WTC11 (cell line): ENCODE measurements around the gene TAF11L8. TPM values are rescaled to one million over a fixed set of nuclear protein-coding genes. Genes with fewer than 3 reads are reported as not detected.
"Not testable (repeated sequence)": the region's sequence is repeated elsewhere in the genome, so short reads cannot be mapped to it uniquely, and the experiment has no call there.

Experiments
- ATAC-seq: fragments of 200-7000 bp; cut with Tn5 transposase; 2 replicates; pipeline ENCODE4 v1.10.0; 2021; ENCODE audit warnings: mild to moderate bottlenecking, moderate library complexity
- CTCF ChIA-PET: fragments of 300-600 bp; sonication (Branson Sonifier 250); formaldehyde crosslinking; loops from one replicate; lab custom pipeline; 2021; ENCODE audit warnings: antibody characterized with exemption; lab: Charles Lee
- POLR2A ChIA-PET: fragments of 350-600 bp; sonication (Branson Sonifier 250); formaldehyde crosslinking; loops from one replicate; lab custom pipeline; 2021; ENCODE audit warnings: antibody characterized with exemption; lab: Charles Lee
- DNase-seq: peaks from one replicate; pipeline ENCODE4 v3.0.0; 2021; ENCODE audit warnings: low spot score
- H3K27ac Mint-ChIP-seq: 2 replicates; pipeline ENCODE4 v1.8.0; 2021; ENCODE audit warnings: mixed read lengths
- H3K27me3 Mint-ChIP-seq: 2 replicates; pipeline ENCODE4 v1.8.0; 2021; ENCODE audit warnings: low read depth, mild to moderate bottlenecking, moderate library complexity, mixed read lengths
- H3K36me3 Mint-ChIP-seq: 2 replicates; pipeline ENCODE4 v1.8.0; 2021; ENCODE audit warnings: mixed read lengths
- H3K4me1 Mint-ChIP-seq: 2 replicates; pipeline ENCODE4 v1.8.0; 2022; ENCODE audit warnings: mixed read lengths
- H3K4me3 Mint-ChIP-seq: 2 replicates; pipeline ENCODE4 v1.8.0; 2021; ENCODE audit warnings: mild to moderate bottlenecking, moderate library complexity, mixed read lengths
- H3K9me3 Mint-ChIP-seq: 2 replicates; pipeline ENCODE4 v1.8.0; 2021; ENCODE audit warnings: mixed read lengths
- AFF4 ChIP-seq: sonication (generic); formaldehyde crosslinking; IDR thresholded peaks from 2 replicates; pipeline ENCODE4 v1.8.1; 2023; ENCODE audit warnings: mild to moderate bottlenecking, missing genetic modification reagents, borderline replicate concordance
- CTCF ChIP-seq: fragments of 200-600 bp; IDR thresholded peaks from 2 replicates; pipeline ENCODE4 v1.8.0; 2022; ENCODE audit warnings: antibody characterized with exemption
- ETV6 ChIP-seq: sonication (generic); formaldehyde crosslinking; IDR thresholded peaks from 2 replicates; pipeline ENCODE4 v1.8.1; 2022; ENCODE audit warnings: mild to moderate bottlenecking, missing genetic modification reagents
- FOXJ3 ChIP-seq: sonication (generic); formaldehyde crosslinking; IDR thresholded peaks from 2 replicates; pipeline ENCODE4 v1.9.0; 2021; ENCODE audit warnings: missing genetic modification reagents, mild to moderate bottlenecking, borderline replicate concordance
- SP1 ChIP-seq: sonication (generic); formaldehyde crosslinking; conservative IDR thresholded peaks from 2 replicates; pipeline ENCODE4 v1.8.1; 2022; ENCODE audit warnings: missing genetic modification reagents
- ZNF138 ChIP-seq: sonication (generic); formaldehyde crosslinking; conservative IDR thresholded peaks from 2 replicates; pipeline ENCODE4 v1.8.1; 2022; ENCODE audit warnings: mild to moderate bottlenecking, moderate library complexity, missing genetic modification reagents
- ZNF263 ChIP-seq: sonication (generic); formaldehyde crosslinking; IDR thresholded peaks from 2 replicates; pipeline ENCODE4 v1.8.1; 2022; ENCODE audit warnings: low read depth, mild to moderate bottlenecking, moderate library complexity, missing genetic modification reagents
- ZNF317 ChIP-seq: sonication (generic); formaldehyde crosslinking; IDR thresholded peaks from 2 replicates; pipeline ENCODE4 v1.8.1; 2023; ENCODE audit warnings: low read depth, mild to moderate bottlenecking, moderate library complexity, missing genetic modification reagents, borderline replicate concordance
- total RNA-seq: library from RNA; stranded (reverse); gene quantifications from 3 replicates; pipeline ENCODE4 v1.2.3, GENCODE V29; 2021
- TF ChIP-seq, protein P1 (sequence below): sonication (generic); formaldehyde crosslinking; IDR thresholded peaks from 2 replicates; pipeline ENCODE4 v1.8.1; 2022; ENCODE audit warnings: low read depth, mild to moderate bottlenecking, moderate library complexity, missing genetic modification reagents, borderline replicate concordance
- TF ChIP-seq, protein P2 (sequence below): sonication (generic); formaldehyde crosslinking; IDR thresholded peaks from 2 replicates; pipeline ENCODE4 v1.8.1; 2023; ENCODE audit warnings: mild to moderate bottlenecking, missing genetic modification reagents, moderate library complexity

TAF11L8 gene
- total RNA-seq, 1 experiment from 2014 or later = not detected

- TF ChIP-seq AFF4 (CRISPR knock-in tag) (no peak), FOXJ3 (CRISPR knock-in tag) (no peak), ZNF263 (CRISPR knock-in tag) (no peak)
- TF ChIP-seq, protein P1, sequence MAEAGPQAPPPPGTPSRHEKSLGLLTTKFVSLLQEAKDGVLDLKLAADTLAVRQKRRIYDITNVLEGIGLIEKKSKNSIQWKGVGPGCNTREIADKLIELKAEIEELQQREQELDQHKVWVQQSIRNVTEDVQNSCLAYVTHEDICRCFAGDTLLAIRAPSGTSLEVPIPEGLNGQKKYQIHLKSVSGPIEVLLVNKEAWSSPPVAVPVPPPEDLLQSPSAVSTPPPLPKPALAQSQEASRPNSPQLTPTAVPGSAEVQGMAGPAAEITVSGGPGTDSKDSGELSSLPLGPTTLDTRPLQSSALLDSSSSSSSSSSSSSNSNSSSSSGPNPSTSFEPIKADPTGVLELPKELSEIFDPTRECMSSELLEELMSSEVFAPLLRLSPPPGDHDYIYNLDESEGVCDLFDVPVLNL (CRISPR knock-in tag) = no peak
- TF ChIP-seq, protein P2, sequence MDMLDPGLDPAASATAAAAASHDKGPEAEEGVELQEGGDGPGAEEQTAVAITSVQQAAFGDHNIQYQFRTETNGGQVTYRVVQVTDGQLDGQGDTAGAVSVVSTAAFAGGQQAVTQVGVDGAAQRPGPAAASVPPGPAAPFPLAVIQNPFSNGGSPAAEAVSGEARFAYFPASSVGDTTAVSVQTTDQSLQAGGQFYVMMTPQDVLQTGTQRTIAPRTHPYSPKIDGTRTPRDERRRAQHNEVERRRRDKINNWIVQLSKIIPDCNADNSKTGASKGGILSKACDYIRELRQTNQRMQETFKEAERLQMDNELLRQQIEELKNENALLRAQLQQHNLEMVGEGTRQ (CRISPR knock-in tag) = no peak
These were observed 28.6 kb upstream of the TAF11L8 start (continued) for GRCh38 chr5:17619354-17619753.

- CTCF ChIA-PET = no interaction called here
- Mint-ChIP-seq H3K4me3 (no peak overlapping the region), H3K27ac (no peak overlapping the region), H3K4me1 (no peaks in the 10 kb centered on the region), H3K9me3 (peaks cover 5% of the 10 kb centered on the region), H3K36me3 (no peaks in the 10 kb centered on the region), H3K27me3 (no peaks in the 10 kb centered on the region; the same call in 1 of the 2 replicates)
- DNase-seq (no peak), ATAC-seq (no peak)
- POLR2A ChIA-PET = no interaction called here
- TF ChIP-seq SP1 (CRISPR knock-in tag) (no peak), ZNF317 (CRISPR knock-in tag) (no peak), CTCF (no peak), ZNF138 (CRISPR knock-in tag) (no peak), ETV6 (CRISPR knock-in tag) (no peak), ZNF263 (CRISPR knock-in tag) (no peak)
- TF ChIP-seq, protein P2 (CRISPR knock-in tag) = no peak
These were observed 24.3 kb upstream of the TAF11L8 start for GRCh38 chr5:17614872-17615605.

- POLR2A ChIA-PET, DNase-seq, H3K4me1 Mint-ChIP-seq, H3K9me3 Mint-ChIP-seq, ATAC-seq, H3K4me3 Mint-ChIP-seq, H3K27ac Mint-ChIP-seq, H3K27me3 Mint-ChIP-seq, H3K36me3 Mint-ChIP-seq: not testable (repeated sequence)
- CTCF ChIA-PET = interaction anchor here (2.1 kb wide), 1 partner anchor 10 kb away, joined by 7 read pairs; no protein-coding TSS in a partner anchor
These were observed 19.3 kb upstream of the TAF11L8 start, which contains the start of gene TAF11L12 for GRCh38 chr5:17610092-17610491. TAF11L12 (plus strand) TSS chr5:17610392.

- H3K27me3 Mint-ChIP-seq, CTCF ChIA-PET, POLR2A ChIA-PET, H3K4me3 Mint-ChIP-seq, ATAC-seq, H3K27ac Mint-ChIP-seq, DNase-seq, H3K36me3 Mint-ChIP-seq, H3K4me1 Mint-ChIP-seq, H3K9me3 Mint-ChIP-seq: not testable (repeated sequence)
These were observed 16.7 kb upstream of the TAF11L8 start for GRCh38 chr5:17607461-17607860.
